T-helper 2 cell (primary cell): ENCODE measurements around the gene SLC16A8.
A peak's percentile ranks its signal among the peaks of the same experiment; 100 is the strongest.

ENCODE experiments used
- DNase-seq, 5 experiments: peaks; one replicate each; pipeline versions ENCODE4 v3.0.0 to v3.0.0-alpha.2; 2012 to 2022

The SLC16A8 gene

DNA sequence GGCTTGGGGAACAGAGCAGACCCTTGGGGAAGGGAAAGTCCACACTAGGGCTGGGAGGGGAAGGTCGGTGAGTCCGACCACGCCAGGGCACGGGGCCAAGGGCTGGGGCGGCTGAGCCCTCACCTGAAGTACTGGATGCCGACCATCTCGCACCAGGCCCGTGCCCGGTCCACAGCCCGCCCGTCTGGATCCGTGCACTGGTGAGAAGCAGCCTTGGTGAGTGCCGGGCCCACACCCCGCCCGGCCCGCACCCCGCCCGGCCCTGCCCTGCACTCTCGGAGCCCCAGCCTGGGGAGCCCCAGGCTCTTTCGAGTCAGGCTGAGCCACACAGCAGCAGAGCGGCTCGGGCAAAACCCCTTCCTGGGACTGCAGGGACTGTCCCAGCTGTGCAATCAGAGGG lies 28.4 kb upstream of the SLC16A8 start:
- DNase-seq: no peak

DNA sequence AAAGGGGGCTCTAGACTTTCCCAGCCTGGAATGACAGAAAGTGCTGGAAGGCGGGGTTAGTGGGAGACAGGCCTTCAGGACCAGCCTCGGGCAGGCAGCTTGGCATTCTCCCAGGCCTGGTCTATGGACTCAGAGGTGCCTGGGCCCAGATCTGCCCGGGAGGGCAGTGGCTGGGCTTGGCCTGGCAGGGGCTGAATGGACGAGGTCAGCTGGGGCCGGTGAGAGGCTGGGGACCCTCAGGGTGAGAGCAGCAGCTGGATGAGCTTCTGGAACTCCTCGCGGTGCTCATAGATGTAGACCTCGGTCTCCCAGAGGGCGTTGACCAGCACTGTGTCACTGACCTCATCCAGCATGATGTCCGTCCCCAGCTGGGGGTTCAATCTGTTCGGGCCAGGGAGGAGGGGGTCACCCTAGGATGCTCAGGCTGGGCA lies 28.0 kb upstream of the SLC16A8 start:
- DNase-seq: no peak

DNA sequence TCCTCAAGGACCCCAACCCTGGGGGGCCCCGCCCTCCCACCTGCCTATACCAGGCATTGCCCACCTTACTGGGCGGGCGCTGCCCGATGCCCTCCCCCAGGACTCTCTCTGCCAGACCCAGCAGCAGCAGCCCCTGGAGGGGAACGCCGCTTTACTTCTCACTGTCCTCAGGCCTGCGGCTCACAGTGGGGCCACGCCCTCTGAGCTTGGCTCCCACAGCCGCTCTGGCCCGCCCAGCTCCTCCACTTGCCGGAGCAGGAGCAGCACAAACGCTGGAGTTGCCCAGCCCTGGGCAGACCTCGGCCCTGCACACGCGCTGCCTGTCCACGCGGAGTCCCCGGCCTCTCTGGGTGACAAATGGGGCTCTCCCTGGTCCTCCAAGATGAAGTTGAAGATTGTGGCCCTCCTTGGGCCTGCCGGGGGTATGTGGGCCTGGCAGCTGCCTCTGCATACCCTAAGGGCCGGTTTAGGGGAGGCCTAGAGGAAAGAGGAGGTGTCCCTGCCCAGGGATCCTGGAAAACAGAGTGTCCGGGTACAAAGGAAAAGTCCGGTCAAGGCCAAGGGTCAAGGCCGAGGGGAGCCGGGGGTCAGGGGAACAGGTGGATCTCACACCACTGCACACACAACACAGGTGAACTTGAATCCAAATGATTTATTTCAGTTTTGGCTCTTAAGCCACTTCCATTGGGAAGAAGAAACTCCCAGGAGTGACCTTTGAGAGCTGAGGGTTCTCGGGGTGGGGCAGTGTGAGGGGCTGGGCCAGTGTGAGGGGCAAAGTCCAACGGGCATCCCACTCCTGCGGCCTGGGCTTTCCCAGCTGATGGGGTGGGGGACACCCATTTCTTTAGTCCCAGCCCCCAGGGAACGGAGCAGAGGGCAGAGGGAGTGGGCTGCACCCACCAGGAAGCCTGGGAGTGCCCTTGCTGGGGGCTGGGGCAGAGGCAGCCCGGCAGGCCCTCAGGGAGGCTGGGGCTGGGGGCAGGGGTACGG lies 27.2 kb upstream of the SLC16A8 start:
- DNase-seq: no peak

DNA sequence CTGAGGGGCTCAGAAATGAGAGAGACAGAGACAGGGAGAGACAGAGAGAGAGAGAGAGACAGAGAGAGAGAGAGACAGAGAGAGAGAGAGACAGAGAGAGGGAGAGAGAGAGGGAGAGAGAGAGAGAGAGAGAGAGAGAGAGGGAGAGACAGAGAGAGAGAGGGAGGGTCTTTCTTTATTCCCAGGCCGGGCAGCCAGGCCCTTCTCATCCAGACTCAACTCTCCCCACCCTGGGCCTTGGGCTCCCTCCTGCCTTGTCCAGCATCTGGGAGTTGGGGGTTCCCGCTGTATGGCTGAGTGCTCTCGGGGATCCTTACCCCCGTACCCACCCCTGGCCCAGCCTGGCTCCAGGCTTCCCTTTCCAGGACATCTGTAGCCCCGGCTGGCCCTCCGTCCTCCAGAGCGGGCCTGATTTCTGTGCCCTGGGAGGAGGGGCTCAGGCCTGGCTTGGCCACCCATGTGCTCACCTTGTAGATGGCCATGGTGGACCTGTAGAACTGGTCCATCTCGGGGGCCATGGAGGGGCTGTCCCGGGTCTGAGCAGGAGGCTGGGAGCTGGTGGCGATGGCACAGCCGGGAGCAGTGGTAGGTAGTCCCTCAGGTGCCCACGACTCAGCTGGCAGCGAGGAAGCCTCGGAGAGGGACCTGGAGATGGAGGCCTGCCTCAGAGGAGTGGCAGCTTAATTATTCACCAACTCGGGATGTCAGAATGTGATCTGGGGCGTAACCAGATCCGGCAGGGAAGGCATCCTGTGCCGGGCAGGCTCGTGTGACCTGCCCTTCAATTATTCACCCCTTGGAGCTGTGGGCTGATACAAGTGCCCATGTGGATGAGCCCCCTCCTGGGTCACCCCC lies 26.3 kb upstream of the SLC16A8 start, which contains the start of gene BAIAP2L2:
Gene BAIAP2L2 (minus strand): TSS at position 677 of the 855 bp plus-strand sequence. CDS start 159 bp downstream, at position 518.
- no peak for DNase-seq

DNA sequence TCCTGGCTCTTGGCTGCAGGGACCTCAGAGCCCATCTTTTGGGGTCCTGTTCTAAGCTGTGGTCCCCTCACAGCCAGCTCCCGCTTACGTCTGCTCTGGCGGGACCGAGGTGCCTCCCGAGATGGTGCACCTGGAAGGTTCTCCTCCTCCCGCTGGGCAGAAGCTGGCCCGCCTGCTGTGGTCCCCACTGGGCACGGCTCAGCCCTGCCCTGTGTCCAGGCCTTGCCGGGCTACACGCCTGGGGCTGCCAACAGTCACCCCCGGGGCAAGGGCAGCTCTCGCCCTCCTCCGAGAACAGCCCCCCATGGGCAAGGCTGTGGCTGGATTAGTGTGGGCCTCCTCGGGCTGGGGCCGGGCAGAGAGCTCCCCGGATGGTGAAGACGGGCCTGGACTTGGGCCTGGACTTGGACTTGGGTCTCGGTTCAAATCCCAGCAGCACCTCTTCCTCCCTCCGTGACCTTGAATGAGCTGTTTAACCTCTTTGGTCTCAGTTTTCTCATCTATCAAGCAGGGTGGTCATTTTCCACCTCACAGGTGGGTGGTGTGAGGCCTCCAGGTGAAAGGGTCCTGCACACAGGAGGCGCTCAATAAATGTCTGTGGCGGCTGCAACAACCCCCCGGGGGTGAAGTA lies 25.5 kb upstream of the SLC16A8 start:
- DNase-seq: peak in 2 of 5 experiments; percentile 20

DNA sequence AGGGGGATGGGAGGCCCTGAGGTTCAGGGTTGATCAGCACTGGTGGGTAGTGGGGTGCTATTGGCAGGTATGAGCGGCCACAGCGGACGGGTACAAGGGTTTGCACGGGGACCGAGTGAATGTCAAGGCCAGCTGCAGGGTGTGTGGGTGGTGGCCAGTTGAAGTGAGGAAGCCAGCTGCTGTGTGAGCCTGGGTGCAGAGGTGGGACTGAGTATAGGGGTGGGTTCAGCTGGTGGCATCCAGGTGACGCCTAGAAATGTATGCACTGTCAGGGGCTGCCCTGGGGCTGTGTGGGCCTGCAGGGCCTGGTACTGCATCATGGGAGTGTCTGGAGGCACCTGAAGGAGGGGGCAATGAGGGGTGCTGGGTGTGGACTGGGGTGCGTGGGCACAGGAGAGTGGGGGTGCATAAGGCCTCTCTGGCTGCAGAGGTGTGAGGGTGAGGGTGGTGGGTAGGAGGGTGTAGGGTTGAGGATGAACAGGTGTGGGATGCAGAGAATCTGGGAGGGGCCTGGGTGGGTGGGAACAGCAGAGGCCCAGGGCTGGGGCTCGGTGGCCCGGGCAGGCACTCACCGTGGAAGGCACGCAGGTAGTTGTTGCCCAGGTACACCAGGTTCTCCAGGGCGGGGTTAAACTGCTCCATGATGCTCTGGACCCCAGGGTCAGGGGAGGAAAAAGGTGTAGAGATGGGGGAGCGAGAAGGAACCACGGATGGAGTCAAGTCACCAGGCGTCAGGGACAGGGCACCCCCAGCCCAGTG lies 24.8 kb upstream of the SLC16A8 start:
- no peak for DNase-seq

DNA sequence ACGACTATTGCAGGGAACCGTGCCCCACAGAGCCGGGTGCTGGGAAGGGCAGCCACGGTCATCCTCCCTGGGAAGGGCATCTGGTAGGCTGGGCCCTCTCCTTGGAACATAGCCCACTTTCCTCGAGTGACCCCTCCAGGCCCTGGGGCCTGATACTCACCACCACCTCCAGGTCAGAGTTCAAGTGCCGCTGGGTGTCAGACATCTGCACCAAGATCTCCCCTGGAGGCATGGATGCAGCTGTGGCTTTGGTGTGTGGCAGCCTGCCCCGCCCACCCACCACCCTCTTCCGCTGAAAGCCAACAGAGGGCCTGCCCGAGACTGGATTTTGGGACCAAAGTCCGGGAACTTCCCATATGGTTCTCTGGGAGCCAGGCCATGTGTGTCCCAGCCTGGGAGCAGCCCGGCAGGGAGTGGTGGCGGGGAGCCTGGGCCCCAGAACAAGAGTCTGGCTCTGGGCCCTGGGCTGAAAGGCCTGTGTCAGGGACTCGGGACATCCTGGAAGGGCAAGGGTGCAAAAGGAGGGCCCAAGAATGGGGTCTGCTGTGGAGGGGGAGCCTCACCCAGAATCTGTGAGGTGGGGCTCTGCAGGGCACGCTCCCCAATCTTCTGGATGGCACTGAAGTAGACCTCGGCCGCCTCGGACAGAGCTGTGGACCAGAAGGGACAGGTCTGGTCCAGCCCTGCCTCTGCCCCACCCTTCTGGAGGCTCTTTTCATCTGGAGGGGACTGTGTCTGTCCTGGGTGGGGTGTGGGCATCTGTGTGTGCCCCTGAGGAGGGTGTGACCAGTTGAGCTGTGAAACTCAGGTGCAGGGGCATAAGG lies 23.9 kb upstream of the SLC16A8 start:
- no peak for DNase-seq

DNA sequence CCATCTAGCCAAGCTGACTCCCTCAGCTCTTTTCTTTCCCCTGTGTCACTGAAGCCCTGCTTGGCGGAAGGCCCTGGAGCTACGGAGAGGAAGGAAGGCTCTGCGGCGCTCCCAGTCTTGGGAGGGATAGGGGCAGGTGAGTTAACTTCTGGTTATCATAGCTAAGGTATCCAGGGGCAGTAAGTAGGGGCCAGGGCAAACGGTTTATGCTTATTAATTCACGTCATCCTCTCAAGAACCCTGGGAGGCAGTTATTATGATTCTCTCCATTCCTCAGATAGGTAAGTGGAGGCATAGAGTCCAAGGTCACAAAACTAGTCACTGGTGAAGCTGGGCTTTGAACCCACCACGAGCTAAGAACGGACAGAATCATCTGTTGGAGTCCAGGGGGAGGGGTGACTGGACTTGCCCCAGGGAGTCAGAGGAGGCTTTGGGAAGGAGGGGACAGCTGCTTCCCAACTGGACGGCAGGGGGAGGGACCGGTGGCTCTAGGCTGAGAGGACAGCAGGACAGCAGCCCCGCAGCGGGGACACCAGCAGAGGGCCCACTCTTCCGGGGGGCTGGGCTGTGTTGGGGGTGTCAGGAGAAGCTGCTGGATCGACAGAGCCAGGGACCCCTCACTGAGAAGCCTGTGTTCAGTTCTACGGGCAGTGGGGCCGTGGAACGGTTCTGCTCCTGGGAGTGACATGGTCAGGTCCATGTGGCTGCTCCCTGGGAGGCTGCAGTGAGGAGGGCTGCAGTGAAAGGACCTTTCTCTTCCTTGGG lies 23.0 kb upstream of the SLC16A8 start:
- no peak for DNase-seq

DNA sequence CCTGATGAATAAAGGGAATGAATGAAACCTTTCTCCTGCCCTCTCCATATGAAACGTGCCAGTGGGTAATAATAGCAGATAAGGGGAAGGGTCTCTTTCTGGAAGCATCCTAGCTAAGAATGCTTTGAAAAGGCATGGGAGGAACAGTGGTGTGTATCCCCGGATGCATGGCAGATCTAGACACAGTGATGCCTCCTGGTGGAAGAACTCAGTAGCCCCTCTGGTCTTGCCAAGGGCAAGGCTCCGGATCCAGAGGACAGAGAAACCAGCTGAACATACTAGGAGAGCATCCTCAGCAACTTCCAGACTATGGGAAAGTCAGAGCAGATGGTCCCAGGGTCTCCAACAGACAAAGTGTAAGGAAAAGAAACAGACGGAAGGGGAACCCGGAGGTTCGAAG lies 20.1 kb upstream of the SLC16A8 start:
- no peak for DNase-seq

DNA sequence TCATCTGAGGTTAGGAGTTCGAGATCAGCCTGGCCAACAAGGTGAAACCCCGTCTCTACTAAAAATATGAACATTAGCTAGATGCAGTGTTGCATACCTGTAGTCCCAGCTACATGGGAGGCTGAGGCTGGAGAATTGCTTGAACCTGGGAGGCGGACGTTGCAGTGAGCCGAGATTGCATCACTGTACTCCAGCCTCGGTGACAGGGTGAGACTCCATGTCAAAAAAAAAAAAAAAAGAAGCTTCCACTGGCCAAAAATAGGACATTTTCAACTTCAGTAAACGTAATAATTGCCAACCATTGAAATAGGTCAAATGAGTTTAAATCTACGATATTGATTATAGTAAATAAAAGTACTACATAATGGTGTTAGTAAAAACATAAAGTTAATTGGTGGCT lies 19.7 kb upstream of the SLC16A8 start:
- DNase-seq: no peak

DNA sequence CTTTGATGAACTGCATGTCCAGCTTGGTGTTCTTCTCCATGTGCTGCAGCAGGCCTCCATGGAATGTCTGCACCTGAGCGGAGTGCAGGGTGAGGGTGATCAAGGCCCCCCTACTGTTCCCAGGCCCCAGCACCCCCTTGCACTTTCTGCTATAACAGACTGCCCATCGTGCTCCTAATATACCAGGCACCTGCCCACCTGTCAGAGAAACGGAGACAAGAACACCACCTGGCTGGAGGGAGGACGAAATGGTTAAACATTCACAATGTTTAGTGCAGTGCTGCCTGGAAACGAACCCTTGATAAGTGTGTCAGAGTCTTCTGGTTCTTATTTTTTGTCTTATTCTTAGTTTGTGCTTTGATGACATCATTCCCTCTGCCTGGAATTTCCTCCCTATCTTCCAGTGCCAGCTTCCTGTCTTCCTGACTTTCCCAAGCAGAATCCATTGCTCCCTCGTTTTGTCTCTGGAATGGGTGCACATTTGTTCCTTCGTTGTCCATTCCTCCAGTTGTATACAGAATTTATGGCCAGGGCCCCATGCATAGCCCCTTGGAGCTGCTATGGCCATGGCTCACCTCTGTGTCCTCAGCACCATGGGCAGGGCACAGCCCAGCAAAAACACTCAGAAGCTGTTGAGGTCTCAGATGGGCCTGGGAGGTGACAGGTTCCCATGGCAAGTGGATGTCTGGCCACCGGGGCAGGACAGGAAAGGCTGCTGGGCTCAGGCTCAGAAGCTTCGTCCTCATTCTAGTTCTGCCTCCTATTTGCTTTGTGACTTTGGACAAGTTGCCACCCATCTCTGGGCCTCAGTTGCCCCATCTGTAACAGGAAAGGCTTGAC lies 14.6 kb upstream of the SLC16A8 start:
- DNase-seq: no peak

DNA sequence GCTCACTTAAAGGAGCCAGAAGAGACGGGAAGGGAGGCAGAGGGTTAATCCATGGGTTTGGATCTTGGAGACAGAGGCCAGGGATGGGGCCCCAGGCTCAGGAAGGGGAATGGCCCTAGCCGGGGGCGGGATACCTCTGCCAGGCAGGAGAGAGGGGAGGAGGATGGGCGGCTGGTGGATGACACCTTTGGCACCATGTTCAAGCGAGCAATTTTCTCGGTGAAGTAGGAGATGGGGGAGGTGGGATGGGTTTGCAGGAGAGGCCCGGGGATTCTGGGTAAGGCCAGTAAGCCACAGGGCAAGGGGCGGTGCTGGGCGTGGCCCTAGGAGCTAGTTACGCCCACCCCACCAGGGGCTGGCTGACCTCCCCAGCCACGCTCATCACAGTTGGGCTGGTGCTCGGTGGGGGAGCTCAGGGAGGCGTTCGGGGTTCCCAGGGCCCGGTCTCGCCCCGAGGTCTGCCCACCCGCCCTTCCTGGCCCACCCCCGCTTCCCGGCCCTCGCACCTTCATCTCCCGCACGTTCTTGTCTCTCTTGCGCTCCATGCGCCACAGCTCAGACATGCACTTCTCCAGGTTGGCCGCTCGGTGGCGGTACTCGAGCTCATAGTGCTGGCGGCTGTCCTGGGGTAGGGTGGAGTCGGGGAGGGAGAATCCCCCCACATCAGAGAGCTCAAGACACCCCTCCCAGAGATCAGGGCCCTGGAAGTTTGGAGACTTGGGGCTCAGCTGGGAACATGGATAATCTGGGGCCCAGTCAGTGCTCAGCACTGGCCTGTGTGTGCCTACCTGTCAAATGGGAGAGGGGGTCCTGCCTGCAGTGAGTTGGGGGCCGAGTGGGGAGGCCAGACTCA lies 13.8 kb upstream of the SLC16A8 start:
- DNase-seq: no peak

DNA sequence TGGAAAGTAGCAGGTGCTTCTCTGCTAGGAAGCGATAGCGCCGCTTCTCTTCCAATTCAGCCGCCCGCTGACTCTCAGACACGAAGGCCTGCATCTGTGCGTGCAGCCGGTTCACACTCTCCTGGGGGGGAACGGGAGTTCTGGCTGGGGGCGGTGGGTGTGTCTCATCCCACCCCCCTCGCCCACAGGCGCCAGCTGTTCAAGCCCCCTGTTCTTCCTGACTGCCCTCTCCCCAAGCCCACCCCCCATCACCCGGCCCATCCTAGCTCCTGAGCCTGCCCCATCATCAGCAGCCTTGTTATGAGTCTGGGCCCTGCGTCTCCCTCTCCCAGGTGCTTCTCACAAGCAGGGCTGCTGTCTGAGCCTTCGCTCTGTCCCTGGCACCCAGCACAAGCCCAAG lies 13.1 kb upstream of the SLC16A8 start:
- DNase-seq: no peak

DNA sequence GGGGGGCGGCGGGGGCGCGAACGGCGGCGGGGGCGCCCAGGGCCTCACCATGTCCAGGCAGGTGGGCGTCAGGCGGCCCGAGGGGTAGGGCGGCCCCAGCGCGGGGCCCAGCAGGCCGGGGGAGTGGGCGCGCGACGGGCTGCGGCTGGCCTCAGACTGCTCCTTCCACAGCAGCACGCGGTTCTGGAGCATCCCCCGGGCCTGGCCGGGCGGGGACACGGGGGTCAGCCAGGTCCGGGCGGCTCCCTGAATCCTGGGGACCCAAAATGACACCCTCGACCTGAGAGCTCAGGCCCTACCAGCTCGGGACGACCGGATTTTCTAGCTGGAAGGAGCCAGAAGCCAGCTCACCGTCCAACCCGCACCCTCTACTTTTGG lies 5.5 kb upstream of the SLC16A8 start:
- DNase-seq: no peak

DNA sequence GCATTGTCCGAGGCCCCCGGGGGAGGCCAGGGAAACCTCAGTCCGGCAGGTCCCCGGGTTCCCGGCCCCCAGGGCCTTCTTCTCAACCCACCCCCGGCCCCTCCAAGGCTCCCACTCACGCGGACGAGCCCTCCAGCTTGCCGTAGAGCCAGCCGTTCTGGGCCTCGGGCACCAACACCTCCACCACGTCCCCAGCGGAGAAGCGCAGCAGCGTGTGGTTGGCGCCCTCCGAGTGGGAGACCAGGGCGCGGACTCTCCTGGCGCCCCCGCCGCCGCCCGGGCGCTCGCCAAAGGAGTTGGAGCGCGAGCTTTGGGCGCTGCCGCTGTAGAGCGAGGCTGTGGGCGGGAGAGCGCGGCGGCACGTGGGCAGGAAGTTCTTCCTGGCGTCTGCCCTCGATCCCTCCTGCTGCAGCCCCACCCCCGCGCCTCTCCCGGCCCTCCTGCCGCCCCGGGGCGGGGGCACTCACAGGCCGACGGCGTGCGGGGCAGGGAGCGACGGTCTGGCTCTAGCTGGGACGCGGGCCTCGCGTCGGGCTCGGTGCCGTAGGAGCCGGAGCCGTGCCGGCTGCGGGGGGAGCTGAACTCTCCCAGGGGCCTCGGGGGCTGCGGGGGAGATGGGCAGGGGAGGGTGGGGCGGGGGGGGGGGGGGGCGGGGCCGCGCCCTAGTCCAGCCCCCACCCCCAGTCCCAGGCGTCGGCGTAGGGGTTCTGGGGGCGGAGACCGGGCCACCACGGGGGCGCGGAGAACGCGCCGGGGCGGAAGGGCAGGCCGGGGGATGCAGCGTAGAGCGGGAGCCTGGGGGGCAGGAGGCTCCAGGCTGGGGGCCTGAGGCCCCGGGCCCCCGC lies 4.9 kb upstream of the SLC16A8 start:
- no peak for DNase-seq

DNA sequence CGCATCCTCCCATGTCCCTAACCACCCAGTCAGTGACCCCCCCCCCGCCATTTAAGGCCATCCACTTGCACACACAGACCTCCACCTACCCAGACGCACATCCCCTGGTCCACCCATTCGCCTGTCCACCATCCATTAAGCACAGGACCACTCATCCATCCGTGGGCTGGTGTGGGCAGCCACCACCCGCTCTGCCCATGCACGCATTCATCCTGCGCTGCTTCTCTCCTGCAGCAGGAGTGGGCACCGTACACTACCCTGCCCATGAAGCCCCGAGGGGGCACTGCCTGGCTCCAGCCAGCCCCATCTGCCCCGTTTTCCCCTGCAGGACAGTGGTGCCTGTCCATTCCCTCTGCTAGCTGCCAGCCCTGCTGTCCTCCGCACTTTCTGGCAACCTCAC lies 3.9 kb upstream of the SLC16A8 start:
- no peak for DNase-seq

DNA sequence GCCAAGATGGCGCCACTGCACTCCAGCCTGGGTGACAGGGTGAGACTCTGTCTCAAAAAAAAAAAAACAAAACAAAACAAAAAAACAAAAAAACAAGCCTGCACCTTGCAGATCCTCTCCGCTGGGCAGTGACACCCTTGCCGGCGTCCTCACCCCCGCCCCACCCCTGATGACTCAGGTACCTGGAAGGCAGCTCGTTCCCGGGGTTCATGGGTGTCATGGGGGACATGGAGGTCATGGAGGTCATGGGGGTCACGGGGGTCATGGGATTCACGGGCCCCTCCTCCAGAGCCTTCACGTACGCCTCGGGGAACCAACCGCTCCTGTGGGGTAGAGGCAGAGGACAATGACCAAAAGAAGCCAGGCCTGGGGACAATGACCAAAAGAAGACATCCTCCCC lies 3.0 kb upstream of the SLC16A8 start:
- DNase-seq: no peak
